GM18508 (cell line): ENCODE measurements around the gene CCDC169.

Experiments used
- ATAC-seq: cut with Tn5 transposase; IDR thresholded peaks from one replicate; pipeline ENCODE4 v1.9.1; 2021; ENCODE audit warnings: moderate number of reproducible peaks; ENCODE audit not compliant: insufficient read depth, unreplicated experiment

Gene CCDC169

DNA sequence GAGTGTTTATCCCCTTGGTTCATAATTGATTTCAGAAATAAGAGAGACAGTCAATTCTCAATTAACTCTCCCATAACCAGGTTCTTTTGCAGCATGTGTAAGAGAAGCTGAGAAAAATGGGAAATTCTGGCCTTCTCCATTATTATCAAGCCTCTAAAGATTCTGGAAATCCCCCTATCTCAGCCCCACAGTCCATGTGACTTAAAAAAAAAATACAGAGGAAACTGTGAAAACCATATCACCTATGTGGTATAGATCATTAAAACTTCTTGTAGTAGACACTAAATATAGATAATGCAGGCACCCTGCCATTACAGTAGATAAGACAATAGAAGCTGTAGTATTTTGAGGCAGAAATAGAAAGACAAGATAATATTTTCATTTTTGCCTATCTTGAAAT is 48.9 kb downstream of the CCDC169 start:
- ATAC-seq = no peak

DNA sequence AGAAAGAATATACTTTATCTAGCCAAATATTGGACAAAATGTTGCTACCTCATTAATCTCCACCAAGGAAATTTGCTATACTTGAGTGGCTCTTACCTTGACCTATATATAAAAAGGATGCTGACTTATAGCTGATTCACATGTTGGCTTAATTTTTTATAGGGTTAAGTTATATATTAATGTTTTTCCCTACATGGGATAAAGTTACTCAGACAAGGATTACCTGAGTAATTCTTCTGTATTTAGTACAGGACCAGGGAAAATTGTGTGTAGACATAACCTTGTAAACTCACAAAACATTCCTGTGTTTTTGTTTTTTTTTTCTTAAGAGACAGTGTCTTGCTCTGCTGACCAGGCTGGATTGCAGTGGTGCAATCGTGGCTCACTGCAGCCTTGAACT is 52.6 kb downstream of the CCDC169 start:
- ATAC-seq = no peak

- ATAC-seq = no peak
These were observed 53.5 kb downstream of the CCDC169 start for GRCh38 chr13:36244073-36244472.

DNA sequence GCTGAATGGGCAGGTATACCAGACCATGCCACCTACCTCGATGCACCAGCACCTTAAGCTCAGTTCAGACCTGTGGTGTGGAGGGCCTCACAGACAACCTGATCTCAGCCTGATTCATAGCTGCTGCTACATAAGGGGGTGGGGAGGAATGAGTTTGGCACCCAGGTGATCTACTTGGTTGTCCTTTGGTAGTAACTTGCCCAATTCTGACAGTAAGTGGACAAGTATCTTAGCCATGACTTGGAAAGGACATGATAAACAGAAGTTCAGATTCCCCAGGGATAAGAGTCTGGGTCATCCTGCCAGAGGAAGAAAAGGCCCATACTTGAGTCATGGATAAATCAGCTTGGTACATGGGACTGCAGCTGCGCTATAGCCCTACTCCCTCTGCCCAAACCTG is 54.9 kb downstream of the CCDC169 start:
- no peak for ATAC-seq

DNA sequence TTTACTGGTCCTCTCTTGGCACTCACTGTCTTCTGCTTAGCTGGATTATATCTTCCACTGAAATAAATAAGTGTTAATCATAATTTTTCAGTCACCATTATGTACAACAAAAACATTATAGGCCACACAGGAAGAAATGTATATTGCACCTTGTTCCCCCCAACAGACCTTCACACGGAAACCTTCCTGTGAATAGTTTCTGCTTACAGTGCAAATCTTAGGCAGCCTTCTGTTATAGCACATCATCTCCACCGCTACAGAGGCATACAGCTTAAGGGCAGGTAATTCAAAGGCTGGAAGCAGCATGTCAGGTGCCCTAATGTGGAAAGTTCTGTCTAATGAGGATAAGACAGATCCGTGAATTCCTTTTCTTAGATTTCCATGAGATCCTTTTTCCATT is 66.4 kb downstream of the CCDC169 start:
- no peak for ATAC-seq

- ATAC-seq = no peak
These were observed 72.9 kb downstream of the CCDC169 start for GRCh38 chr13:36224730-36225129.

GRCh38 chr13:36219883-36220282 is 77.7 kb downstream of the CCDC169 start:
- no peak for ATAC-seq

- ATAC-seq = no peak
These were observed 80.2 kb downstream of the CCDC169 start for GRCh38 chr13:36217456-36217855.

GRCh38 chr13:36214163-36214921 is 83.3 kb downstream of the CCDC169 start, which contains the start of gene SOHLH2:
Gene SOHLH2 (minus strand): TSS chr13:36214556. CDS start chr13:36214526, 30 bp downstream.
- no peak for ATAC-seq

GRCh38 chr13:36212789-36213188 is 84.8 kb downstream of the CCDC169 start:
- no peak for ATAC-seq

GRCh38 chr13:36211567-36211966 is 86.0 kb downstream of the CCDC169 start:
- no peak for ATAC-seq

- ATAC-seq = no peak
These were observed 86.9 kb downstream of the CCDC169 start for GRCh38 chr13:36210738-36211137.

- ATAC-seq = no peak
These were observed 89.9 kb downstream of the CCDC169 start for GRCh38 chr13:36207672-36208071.

DNA sequence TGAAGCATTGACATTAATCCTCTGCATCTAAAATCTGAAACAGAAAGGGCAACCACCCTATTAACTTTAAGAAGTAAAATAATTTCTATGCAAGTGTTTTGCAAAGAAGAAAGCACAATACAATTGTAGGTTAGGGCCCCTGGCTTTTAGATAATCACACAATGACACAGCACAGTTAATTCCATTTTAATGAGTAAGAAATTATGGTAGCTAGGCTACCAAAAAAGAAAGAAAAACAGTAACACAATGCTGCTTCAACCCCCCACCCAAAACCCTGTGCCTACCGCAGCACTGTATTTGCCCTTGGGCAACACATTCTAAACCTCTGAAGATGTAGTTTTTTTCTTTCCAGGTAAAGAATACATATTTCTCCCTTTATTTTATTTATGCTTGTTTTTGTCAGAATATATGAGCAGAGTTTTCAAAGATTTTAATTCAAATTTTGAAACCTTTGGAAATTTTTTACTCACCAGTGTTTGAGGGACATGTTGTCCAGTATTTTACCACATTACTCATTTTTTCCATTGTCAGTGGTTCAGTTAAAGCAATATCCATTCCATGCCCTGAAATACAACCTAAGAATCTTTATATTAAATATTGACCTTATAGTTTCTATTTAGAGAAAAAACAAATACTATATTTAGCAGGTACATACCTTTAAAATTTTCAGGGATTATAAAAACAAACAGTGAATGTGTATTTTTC is 104.3 kb downstream of the CCDC169 start:
- no peak for ATAC-seq

- ATAC-seq = no peak
These were observed 105.4 kb downstream of the CCDC169 start for GRCh38 chr13:36192166-36192565.

GRCh38 chr13:36190771-36191170 is 106.8 kb downstream of the CCDC169 start:
- no peak for ATAC-seq

GRCh38 chr13:36188441-36188840 is 109.2 kb downstream of the CCDC169 start:
- no peak for ATAC-seq

- ATAC-seq = no peak
These were observed 113.7 kb downstream of the CCDC169 start for GRCh38 chr13:36183901-36184300.
